ENCODE data around the gene P4HA1.

GRCh38 chr10:73131913-73132686 lies 35.4 kb upstream of the P4HA1 start:
- no peak for TF ChIP-seq POLR2A (IDR thresholded peaks at IDR 0.05)
- TF ChIP-seq CTCF (IDR thresholded peaks at IDR 0.05), result no peak
- TF ChIP-seq EP300 (IDR thresholded peaks at IDR 0.05), result no peak

All from stomach (tissue), 4 donors.